Measurements from ENCODE around the gene ADISSP.

DNA sequence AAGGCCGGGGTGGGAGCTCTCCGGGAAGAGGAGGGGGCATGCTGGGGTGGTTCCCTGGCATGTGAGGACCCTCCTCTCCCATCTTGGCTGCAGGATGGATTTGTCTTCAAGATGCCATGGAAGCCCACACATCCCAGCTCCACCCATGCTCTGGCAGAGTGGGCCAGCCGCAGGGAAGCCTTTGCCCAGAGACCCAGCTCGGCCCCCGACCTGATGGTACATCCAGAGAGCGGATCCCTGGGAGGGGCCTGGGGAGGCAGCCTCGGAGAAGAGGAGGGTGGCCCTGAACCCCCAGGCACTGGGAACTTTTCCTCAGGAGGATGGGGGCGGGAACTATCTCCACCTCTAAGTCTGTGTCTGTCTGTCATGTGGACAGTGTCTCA lies 33.3 kb upstream of the ADISSP start:
- no peak for TF ChIP-seq POLR2A (IDR thresholded peaks at IDR 0.05)
- TF ChIP-seq, protein P1, sequence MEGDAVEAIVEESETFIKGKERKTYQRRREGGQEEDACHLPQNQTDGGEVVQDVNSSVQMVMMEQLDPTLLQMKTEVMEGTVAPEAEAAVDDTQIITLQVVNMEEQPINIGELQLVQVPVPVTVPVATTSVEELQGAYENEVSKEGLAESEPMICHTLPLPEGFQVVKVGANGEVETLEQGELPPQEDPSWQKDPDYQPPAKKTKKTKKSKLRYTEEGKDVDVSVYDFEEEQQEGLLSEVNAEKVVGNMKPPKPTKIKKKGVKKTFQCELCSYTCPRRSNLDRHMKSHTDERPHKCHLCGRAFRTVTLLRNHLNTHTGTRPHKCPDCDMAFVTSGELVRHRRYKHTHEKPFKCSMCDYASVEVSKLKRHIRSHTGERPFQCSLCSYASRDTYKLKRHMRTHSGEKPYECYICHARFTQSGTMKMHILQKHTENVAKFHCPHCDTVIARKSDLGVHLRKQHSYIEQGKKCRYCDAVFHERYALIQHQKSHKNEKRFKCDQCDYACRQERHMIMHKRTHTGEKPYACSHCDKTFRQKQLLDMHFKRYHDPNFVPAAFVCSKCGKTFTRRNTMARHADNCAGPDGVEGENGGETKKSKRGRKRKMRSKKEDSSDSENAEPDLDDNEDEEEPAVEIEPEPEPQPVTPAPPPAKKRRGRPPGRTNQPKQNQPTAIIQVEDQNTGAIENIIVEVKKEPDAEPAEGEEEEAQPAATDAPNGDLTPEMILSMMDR (IDR thresholded peaks at IDR 0.05), result no peak
